GM21390 (cell line): ENCODE data around the gene LMO4.

Source experiments
- ATAC-seq: cut with Tn5 transposase; IDR thresholded peaks from one replicate; pipeline ENCODE4 v1.9.1; 2021; ENCODE audit not compliant: unreplicated experiment

The LMO4 gene

DNA sequence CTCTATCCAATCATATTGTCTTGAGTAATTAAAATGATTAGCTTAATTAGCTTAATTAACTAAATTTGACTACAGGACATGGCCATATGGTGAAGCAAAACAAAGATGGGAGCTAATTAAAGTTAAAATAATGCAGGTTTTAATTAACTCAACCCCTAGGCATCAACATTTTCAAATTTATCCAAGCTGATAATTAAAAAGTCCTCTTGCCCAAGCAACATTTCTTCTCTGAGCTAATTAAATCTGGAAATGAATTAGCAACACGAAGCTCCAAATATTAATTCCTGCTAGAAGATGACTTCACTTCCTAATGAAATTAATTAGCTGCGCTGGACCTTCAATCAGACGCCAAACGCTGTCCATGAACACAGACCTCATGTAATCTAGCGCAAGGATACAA lies 27.9 kb downstream of the LMO4 start:
- ATAC-seq, result no peak

DNA sequence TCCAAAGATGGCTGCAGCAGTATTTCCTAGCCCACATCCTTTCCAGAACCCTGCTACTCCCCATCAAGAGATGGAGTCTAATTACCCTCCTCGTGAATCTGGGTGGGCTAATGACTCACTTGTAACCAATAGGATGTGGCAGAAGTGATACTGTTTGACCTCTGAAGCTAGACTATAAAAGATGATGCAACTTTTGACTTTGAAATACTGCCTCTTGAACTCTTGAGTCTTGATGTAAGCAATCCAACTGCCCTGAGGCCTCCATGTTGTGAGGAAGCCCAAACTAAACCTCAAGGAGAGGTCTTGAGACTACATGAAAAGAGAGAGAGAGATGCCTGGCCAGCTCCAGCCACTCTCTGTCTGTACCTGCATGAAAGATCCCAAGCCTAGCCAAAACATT lies 29.5 kb downstream of the LMO4 start:
- no peak for ATAC-seq

GRCh38 chr1:87359586-87359985 lies 30.9 kb downstream of the LMO4 start:
- ATAC-seq, result no peak

DNA sequence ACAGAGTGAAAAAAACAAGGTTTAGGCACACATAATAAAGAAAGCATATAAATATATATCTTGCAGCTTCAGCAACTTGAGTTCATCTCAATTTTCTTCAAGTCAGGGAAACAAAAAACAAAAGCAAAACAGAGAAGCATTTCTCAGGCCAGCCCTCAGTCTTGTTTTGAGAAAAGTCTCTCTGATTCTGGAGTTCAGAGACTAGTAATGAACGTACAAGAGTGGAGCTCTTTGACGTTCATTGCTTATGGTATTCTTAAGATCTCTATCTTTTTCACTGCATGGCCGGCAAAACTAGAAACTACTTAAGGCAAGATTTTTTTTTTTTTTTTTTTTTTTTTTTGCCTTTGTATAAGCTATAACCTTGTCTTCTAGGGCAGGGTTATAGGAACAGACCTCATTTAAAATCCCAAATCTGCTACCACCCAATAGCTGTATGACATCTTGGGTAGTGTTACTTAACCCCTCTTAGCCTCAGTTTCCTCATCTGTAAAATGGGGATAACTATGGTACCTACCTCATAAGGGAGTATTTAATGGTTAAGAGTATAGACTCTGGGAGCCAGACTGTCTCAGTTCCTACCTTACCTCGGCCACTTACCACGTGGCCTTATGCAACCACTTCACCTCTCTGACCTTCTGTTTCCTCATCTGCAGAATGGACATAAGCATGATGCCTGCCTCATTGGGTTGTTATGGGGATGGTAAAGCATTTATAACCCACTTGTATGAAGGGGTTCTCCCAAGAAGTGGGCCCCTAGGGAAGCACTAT lies 33.6 kb downstream of the LMO4 start:
- ATAC-seq, result no peak

- ATAC-seq, result no peak
Observed at GRCh38 chr1:87362834-87363426, 34.2 kb downstream of the LMO4 start.

GRCh38 chr1:87367549-87367948 lies 38.9 kb downstream of the LMO4 start:
- no peak for ATAC-seq

DNA sequence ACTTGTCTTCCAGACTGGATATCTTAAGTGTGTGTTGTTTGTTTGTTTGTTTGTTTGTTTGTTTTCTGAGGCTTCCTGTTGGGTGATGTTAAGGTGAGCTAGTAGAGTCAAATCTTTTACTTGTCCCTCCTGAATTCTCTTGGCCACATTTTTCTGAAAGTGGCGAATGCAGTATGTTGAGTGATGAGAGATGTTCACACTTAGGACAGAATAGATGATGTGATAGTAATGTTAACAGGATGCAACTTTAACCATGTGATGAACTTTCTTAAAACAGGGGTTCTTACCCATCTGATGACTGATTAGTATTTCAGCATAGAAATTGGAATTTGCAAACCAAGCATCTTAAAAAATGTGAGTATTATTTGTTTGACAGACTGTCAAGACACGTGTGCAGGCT lies 40.2 kb downstream of the LMO4 start:
- no peak for ATAC-seq

DNA sequence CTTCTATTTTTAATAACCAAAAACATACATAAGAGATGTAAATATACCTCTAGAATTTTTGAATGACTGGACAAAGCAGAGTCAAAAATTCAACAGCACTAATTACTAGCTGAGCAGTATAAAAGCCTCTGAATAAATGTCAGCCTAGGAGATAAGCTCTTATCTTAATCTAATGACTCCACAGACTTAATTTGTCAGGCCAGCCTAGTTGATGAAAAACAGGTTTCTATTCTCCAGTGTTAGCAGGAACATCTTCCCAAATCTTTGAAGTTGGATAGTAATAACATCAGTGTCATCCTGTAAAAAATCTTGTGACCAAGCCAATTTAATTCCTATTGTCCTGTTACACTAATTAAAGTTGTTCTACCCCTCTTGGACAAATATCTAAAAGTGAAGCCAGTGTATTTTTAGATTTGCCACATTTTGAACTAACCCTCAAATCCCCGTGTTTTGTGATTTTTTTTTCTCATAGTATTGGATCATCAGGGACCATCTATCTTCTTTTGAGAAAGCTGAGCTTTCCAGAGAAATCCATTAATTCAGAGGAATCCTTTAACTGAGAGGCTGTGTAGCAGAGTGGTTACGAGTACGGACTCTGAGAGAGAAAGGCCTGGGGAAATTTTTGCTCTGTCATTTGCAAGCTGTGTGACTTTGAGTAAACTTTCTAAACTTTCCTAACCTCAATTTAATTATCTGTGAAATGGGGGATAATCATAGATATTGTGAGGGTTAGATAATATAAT lies 41.2 kb downstream of the LMO4 start:
- ATAC-seq, result no peak

DNA sequence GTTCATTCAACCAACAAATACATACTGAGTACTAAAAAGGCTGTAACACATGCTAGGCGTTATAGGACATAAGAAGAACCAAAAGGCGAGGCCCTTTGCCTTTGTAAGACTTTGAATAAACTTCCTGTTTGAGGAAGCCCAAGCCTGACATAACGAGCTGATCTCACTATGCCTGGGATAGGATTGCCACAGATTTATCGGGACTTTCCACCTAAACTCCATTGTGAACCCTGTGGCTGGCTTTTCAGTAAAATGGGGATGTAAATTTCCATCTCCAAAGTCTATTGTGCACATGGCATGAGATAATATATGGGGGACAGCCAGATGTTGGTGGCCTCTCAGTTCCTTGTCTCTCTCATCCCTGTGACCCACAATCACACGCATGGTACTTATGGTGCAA lies 41.9 kb downstream of the LMO4 start:
- ATAC-seq, result no peak

DNA sequence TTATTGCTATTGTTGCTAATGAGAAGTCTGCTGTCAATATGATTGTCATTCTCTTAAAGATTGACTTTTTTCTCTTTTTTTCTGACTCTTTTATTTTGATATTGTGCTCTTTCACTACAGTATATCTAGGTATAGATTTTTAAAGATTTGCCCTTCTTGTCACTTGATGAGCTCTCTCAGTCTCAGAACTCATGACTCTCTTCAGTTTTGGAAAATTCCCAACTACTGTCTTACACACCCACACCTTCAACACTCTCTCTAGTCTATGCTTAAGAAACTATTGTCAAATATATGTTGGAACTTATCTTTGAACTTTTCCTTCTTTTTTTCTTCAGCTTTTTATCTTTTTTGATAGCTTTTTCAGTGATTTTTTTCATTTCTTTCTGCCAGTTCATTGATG lies 50.6 kb downstream of the LMO4 start:
- no peak for ATAC-seq

GRCh38 chr1:87386217-87386790 lies 57.6 kb downstream of the LMO4 start:
- no peak for ATAC-seq

DNA sequence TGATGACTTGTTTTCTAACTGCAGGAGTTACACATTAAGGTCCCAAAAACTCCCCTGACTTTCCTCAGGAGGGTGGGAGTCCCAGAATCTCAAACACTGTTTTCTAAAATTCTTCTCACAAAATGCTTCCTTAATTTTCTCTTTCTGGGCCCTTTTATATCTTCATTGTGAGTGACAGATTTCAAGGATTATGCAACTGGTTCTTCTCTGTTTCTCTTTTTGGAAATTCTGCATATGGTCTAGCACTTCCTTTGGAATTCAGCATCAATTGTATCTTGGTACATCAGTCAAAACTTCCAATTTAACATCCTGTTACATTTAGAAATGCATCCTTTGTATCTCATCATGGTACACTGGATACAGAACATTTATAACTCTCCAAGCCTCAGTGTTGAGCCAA lies 59.7 kb downstream of the LMO4 start:
- ATAC-seq, result no peak

GRCh38 chr1:87389011-87389410 lies 60.3 kb downstream of the LMO4 start:
- no peak for ATAC-seq

- ATAC-seq, result no peak
Observed at GRCh38 chr1:87389546-87389945, 60.9 kb downstream of the LMO4 start.

DNA sequence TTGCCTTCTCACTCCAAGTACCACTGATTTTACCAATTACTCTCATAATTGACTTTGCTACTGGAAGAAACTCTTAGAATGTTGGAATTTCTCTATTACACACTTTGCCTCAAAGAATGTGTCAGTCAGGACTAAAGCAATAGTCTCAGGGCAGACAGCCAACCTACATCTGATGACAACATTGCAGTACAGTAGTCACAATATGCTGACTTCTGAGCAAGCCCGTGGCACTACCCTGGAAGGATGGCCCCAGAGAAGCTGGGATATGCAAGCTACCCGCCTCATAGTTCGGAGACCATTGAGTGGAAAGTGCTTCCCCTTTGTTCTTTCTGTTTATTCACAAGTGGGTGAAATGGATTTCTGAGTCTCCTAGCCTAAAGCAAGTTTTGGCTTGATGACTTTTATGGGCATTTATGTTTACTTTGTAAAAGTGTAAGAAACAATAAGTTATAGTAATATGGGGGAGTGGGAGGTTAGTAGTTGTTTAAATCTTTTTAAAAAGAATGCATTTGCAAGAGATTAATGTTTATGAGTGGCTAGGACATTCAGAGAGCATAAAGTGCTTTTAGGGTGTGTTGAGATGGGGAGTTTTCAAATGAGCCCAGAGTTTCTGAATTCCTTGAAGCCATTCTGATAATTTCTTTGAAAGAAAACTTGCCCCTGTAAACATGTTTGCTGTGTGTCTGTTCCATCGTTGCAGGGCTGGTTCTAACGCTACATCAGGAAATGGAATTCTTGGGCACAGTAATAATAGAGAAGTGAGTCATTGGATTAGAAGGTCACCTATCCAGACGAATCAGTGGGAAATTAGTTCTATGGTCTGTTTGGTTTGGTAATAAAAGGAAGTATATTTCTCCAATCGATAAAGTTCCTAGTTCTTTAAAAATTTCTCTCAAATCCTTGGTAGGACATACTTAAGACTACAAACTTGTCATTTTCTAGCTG lies 63.8 kb downstream of the LMO4 start:
- no peak for ATAC-seq

DNA sequence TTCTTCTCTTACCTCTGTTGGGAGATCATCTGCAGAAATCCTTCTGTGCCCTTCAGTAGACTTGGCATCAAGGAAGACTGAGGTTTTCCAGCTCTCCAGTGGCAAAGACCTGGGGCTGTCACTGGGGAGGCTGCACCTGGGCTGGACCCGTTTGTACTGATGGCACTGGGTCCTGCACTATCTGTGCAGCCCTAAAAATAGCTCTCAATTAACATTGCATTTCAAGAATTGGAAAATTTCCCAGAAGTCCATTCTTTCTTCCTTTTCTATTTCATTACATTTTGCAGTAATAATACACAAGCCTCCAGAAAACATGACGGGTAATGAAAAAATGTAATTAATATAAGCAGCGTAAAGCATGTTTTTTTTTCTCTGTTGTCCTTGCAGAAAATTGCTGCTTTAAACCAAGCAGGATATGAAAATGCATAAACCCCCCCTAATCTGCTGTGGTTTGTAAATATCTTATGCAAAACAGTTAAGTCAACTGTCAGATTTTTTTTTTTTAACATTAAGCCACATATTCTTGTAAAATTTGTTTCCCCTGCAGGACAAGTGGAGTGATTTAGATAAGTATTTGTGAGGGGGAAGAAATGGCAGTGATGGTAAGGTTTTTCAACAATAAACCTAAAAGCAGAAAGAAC lies 64.9 kb downstream of the LMO4 start:
- peak; percentile 65 for ATAC-seq

- ATAC-seq, result no peak
Observed at GRCh38 chr1:87394513-87394912, 65.8 kb downstream of the LMO4 start.

DNA sequence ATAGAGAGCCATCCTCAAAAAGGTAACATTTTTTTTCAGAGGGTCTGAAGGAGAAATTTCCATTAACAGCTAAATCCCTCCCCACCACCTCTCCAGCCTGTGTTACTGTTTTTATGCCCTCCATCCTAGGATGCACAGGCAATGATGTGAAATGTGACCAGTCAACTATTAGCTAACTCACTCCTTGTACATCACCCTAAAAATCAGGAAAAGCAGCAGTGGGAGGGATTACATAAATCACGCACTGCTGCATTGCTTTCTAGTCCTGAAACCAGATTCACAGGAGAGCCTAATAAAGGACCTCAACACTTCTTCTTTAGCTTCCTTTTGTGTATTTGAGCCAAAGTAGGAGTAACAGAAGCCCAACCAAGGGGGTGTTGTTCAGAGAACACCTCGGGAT lies 66.3 kb downstream of the LMO4 start:
- ATAC-seq, result no peak
